Glomerular endothelial cell (primary cell): ENCODE data around the gene TATDN2. TPM values are rescaled to one million over a fixed set of nuclear protein-coding genes. Genes with fewer than 3 reads are reported as not detected.
A peak's percentile ranks its signal among the peaks of the same experiment; 100 is the strongest.
"Not testable (repeated sequence)": the region's sequence is repeated elsewhere in the genome, so short reads cannot be mapped to it uniquely, and the experiment has no call there.

Source experiments
- DNase-seq: peaks from one replicate; pipeline ENCODE4 v3.0.0-alpha.2; 2011; ENCODE audit warnings: low read depth, low spot score; ENCODE audit errors: extremely low read depth
- total RNA-seq: library from RNA; depleted of rRNA; stranded (reverse); fragments of >200 nt; gene quantifications from 2 replicates; pipeline ENCODE4 v1.2.3, GENCODE V29; 2015

The TATDN2 gene
- total RNA-seq, 1 donor from 2014 or later: 19.5 TPM

- not testable (repeated sequence) for DNase-seq
Measured at GRCh38 chr3:10266936-10267335, 18.7 kb downstream of the TATDN2 start.

GRCh38 chr3:10268116-10268515 lies 19.9 kb downstream of the TATDN2 start:
- no peak for DNase-seq

DNA sequence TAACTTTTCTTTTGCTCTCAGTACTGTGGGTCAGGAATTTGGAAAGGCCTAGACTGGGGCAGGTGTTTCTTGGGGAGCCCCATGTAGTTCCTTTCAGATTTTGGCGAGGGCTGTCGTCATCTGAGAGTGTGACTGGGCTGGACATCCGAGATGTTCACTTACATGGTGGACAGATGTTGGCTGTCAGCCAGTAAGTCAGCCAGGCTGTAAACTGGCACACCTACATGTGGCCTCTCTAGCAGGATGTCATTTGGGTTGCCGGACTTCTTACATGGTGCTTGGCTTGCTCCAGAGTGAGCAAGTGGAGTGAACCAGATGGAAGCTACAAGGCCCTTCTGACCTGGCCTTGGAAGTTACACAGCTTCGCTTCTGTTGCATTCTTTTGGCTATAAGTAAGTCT lies 20.7 kb downstream of the TATDN2 start:
- DNase-seq: no peak

GRCh38 chr3:10269443-10269842 lies 21.2 kb downstream of the TATDN2 start:
- DNase-seq: no peak

DNA sequence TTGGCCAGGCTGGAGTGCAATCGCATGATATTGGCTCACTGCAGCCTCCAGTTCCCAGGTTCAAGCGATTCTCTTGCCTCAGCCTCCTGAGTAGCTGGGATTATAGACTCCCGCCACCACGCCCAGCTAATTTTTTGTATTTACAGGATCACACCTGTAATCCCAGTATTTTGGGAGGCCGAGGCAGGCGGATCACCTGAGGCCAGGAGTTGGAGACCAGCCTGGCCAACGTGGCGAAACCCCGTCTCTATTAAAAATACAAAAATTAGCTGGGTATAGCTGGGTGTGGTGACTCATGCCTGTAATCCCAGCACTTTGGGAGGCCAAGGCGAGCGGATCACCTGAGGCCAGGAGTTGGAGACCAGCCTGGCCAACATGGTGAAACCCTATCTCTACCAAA lies 24.2 kb downstream of the TATDN2 start:
- DNase-seq: not testable (repeated sequence)

- DNase-seq: no peak
Measured at GRCh38 chr3:10272977-10273376, 24.7 kb downstream of the TATDN2 start.

GRCh38 chr3:10273702-10274305 lies 25.5 kb downstream of the TATDN2 start:
- no peak for DNase-seq

GRCh38 chr3:10274601-10275000 lies 26.3 kb downstream of the TATDN2 start:
- no peak for DNase-seq

GRCh38 chr3:10277115-10277625 lies 28.9 kb downstream of the TATDN2 start:
- DNase-seq: no peak

GRCh38 chr3:10278501-10278900 lies 30.2 kb downstream of the TATDN2 start:
- DNase-seq: no peak

GRCh38 chr3:10279384-10280176 lies 31.3 kb downstream of the TATDN2 start:
- DNase-seq: no peak

- no peak for DNase-seq
Measured at GRCh38 chr3:10280177-10280529, 31.9 kb downstream of the TATDN2 start.

DNA sequence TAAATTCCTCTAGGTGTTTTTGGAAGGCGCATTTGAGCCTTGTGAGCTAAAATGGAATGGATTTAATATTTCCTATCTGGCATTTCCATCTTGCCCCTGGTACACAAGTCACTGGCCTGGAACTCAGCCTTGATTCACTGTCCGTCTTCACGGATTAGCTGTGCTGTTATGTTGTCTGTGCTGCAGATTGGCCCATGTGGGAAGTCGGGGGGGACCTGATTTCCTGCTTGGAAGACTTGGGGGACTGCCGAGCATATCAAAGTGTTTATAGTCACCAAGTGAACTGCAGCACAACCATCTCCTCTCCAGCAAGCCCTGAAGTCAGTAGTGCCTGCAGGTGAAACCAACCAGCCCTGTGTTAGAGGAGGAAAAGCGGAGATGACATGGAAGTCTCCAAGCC lies 32.3 kb downstream of the TATDN2 start:
- no peak for DNase-seq

- no peak for DNase-seq
Measured at GRCh38 chr3:10281951-10282350, 33.7 kb downstream of the TATDN2 start.

- DNase-seq: no peak
Measured at GRCh38 chr3:10283638-10284037, 35.4 kb downstream of the TATDN2 start.

GRCh38 chr3:10284496-10284895 lies 36.2 kb downstream of the TATDN2 start:
- DNase-seq: no peak

DNA sequence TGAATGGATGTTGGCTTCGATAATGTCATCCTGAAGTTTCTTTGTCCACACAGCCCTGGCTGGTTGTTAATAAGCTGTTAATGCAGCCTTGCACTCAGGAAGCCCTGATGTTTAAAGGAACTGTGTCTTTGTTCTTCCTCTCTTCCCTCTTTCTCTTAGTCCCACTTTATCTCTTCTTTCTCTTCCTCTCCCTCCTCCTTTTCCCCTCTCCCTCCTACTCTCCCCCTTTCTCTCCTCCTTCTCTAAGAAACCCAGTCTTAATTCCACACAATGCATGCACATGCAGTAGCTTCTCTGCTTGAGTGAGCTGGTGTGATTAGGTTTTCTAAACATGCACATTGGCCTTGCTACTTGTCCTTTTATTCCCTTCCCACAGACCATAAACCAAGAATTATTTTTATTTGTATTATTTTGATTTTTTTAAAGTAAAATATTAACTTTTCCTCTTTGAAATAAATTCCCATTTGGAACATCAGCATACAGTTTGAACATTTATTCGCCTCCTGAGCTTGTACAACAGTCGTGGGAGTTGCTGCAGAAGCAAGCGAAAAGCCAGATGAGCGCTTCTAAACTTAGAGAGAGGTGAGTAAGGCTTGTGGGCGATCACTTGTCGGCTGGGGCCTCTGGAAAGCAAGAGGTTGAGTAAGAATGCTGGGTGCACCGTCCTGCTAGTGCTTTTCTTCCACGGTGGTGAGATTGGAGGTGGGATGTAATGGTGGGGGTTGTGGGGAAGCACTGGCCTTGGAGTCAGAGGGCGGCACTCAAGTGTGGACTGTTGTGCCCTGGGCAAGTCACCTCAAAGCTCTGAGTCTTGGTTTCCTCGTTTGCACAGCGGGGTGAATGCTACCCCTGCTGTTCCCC lies 37.2 kb downstream of the TATDN2 start:
- DNase-seq: no peak

DNA sequence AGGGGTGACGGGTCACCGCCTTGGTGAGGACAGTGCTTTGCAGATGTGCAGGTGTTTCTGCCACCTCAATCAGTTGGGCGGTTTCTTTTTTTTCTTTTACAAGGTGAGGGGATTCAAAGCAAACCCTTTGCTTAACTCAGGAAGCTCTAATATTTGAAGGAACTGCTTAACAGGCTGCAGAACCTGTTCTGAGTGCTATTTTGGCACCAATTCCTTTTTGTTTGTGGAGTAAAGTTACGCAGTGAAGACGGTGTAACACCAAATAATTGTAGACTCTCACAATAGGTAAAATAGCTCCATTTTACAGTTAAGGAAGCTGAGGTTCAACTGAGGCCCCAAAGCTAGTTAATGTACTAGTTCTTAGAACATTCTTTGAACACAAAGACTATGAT lies 37.9 kb downstream of the TATDN2 start:
- DNase-seq: no peak

DNA sequence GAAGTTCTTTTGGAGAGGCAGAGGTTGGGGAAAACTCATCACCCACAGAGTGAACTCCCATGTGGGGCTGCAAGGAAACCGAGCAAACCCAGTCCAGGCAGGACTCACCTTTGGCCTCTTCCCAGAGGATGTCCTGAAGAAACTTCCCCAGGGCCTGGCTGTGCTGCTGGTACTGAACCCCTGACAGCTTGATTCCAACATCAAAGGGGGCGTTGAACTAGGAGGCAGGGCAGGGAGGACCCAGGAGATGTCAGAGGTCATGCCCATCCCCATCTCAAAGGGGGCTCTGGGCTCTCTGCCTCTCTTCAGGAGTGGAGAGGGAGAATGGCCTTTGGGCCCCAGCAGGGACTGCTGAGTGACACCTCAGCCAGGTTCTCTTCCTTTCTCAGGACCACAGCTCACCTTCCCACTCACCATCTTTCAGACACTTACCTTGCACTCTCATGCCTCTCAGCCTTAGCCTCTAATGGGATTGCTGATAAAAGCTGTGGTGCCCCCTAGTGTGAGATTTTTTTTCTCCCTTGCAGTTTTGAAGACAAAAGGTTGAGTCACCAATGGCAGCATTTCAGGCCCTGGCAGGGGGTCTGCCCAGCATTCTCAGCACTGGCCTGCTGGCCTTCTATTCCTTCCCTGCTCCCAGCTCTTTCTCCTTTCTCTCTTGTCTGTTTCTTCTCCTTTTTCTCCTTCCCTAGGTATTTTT lies 38.5 kb downstream of the TATDN2 start:
- DNase-seq: peak; percentile 51

DNA sequence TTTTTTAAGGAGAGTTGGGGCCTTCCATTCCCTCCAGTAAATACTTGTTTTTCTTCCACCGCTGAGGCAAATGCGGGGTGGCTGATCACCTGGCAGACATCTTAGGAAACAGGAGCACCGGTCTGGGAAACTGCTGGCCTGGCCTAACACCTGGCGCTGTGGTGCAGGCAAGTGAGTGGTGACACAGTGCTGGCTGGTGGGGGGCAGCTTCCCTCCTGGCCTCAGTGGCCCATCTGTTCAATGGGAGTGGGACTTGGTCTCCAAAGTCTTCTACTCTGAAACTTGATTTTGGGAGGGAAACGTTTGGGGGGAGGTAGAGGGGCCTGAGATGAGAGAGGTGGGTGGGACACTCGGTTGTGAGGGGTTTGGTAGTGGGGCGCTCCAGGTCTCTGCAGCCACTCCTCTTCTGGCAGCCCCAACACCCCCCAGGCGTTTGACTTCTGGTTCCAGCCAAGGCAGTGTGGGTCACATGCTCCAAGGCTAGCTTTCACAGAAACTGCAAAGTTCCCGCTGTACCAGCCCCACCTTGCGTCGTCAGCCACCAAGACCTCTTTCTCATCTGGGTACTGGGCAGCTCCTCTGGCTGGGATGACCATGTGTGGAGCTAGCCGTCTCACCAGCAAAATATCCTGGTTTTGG lies 39.8 kb downstream of the TATDN2 start:
- DNase-seq: no peak
